Right atrium auricular region (tissue), 2 donors: ENCODE measurements around the gene TSR3. TPM values are rescaled to one million over a fixed set of nuclear protein-coding genes. Genes with fewer than 3 reads are reported as not detected.

ENCODE experiments used
- DNase-seq: peaks from one replicate; pipeline ENCODE4 v3.0.0-alpha.2; 2019; ENCODE audit warnings: low spot score
- H3K27ac ChIP-seq, 2 donors: fragments of 200-600 bp; sonication (generic); 1 replicate in 1 of 2; 2 replicates in 1 of 2; pipeline ENCODE4 v1.5.1; 2016 to 2019
- H3K27me3 ChIP-seq, 2 donors: fragments of 200-600 bp; sonication (generic); one replicate each; pipeline versions ENCODE4 v1.5.1 to v1.6.0; 2017 to 2019
- H3K36me3 ChIP-seq: fragments of 200-600 bp; sonication (generic); one replicate; pipeline ENCODE4 v1.5.1; 2016
- H3K4me1 ChIP-seq, 2 donors: fragments of 200-600 bp; sonication (generic); one replicate each; pipeline versions ENCODE4 v1.5.1 to v1.6.0; 2017 to 2019
- H3K4me3 ChIP-seq, 2 donors: fragments of 200-600 bp; sonication (generic); 1 replicate in 1 of 2; 2 replicates in 1 of 2; pipeline ENCODE4 v1.5.1; 2017 to 2019; ENCODE audit warnings: mild to moderate bottlenecking in 1 of 2, moderate library complexity in 1 of 2
- H3K9me3 ChIP-seq, 2 donors: fragments of 200-600 bp; sonication (generic); one replicate each; pipeline ENCODE4 v1.5.1; 2019
- total RNA-seq, 2 donors: library from RNA; depleted of rRNA; stranded (reverse); fragments of >200 nt; gene quantifications; one replicate each; pipeline ENCODE4 v1.1.0, GENCODE V29; 2016
- TF ChIP-seq, protein P1 (sequence below), 2 donors: fragments of 200-600 bp; sonication (generic); IDR thresholded peaks; one replicate each; pipeline ENCODE4 v1.5.1; 2019; ENCODE audit warnings: antibody characterized with exemption in 2 of 2

Gene TSR3
- total RNA-seq, 2 donors from 2014 or later = 72.8 to 73.7 TPM

GRCh38 chr16:1299868-1300203 lies 51.8 kb downstream of the TSR3 start:
- no peak for DNase-seq
- Histone ChIP-seq H3K27ac (no peak overlapping the region), H3K4me3 (no peak overlapping the region), H3K27me3 (no peaks in the 10 kb centered on the region), H3K36me3 (no peaks in the 10 kb centered on the region), H3K9me3 (no peaks in the 10 kb centered on the region), H3K4me1 (peaks cover 0 to 9% of the 10 kb centered on the region in 2 donors)
- TF ChIP-seq, protein P1, sequence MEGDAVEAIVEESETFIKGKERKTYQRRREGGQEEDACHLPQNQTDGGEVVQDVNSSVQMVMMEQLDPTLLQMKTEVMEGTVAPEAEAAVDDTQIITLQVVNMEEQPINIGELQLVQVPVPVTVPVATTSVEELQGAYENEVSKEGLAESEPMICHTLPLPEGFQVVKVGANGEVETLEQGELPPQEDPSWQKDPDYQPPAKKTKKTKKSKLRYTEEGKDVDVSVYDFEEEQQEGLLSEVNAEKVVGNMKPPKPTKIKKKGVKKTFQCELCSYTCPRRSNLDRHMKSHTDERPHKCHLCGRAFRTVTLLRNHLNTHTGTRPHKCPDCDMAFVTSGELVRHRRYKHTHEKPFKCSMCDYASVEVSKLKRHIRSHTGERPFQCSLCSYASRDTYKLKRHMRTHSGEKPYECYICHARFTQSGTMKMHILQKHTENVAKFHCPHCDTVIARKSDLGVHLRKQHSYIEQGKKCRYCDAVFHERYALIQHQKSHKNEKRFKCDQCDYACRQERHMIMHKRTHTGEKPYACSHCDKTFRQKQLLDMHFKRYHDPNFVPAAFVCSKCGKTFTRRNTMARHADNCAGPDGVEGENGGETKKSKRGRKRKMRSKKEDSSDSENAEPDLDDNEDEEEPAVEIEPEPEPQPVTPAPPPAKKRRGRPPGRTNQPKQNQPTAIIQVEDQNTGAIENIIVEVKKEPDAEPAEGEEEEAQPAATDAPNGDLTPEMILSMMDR (IDR thresholded peaks at IDR 0.05) = no peak

Other genes with a start within 250 kb of the TSR3 start
- 1 to 10 TPM; 7.0 to 9.4 TPM for gene CACNA1H, start 198.8 kb downstream of the TSR3 start, total RNA-seq
- not detected for gene TPSG1, start 126.6 kb downstream of the TSR3 start, total RNA-seq
- gene TPSB2, start 121.7 kb downstream of the TSR3 start, total RNA-seq = 10 to 100 TPM in 1 of 2 donors, 1 to 10 TPM in 1; 1.2 to 12.5 TPM
- 1 to 10 TPM; 2.6 to 8.9 TPM for gene TPSAB1, start 111.2 kb downstream of the TSR3 start, total RNA-seq
- gene TPSD1, start 95.8 kb downstream of the TSR3 start, total RNA-seq = under 1 TPM in 1 of 2 donors, not detected in 1; 0.63 TPM
- 10 to 100 TPM; 58.8 to 59.5 TPM for gene UBE2I, start 42.2 kb downstream of the TSR3 start, total RNA-seq
- gene BAIAP3, start 18.2 kb downstream of the TSR3 start, total RNA-seq = 1 to 10 TPM in 1 of 2 donors, under 1 TPM in 1; 0.35 to 2.4 TPM
- gene GNPTG, start 53 bp upstream of the TSR3 start, total RNA-seq = 10 to 100 TPM; 31.8 to 46.7 TPM
- 10 to 100 TPM; 11.0 to 17.6 TPM for gene UNKL, start 62.8 kb upstream of the TSR3 start, total RNA-seq
- gene UQCC4, start 68.9 kb upstream of the TSR3 start, total RNA-seq = 10 to 100 TPM; 13.4 to 19.7 TPM
- gene PERCC1, start 79.2 kb upstream of the TSR3 start, total RNA-seq = not detected
- not detected for gene CCDC154, start 92.7 kb upstream of the TSR3 start, total RNA-seq
- gene CLCN7, start 123.2 kb upstream of the TSR3 start, total RNA-seq = 10 to 100 TPM; 19.4 to 31.7 TPM
- gene PTX4, start 137.1 kb upstream of the TSR3 start, total RNA-seq = under 1 TPM in 1 of 2 donors, not detected in 1; 0.24 TPM
- gene TELO2, start 141.5 kb upstream of the TSR3 start, total RNA-seq = 10 to 100 TPM; 11.3 to 11.5 TPM
- 10 to 100 TPM; 35.1 to 42.2 TPM for gene TMEM204, start 181.8 kb upstream of the TSR3 start, total RNA-seq